OCI-LY1 (cell line): ENCODE results near the gene KCTD4.

Experiments used
- H2AFZ ChIP-seq: fragments of 200-600 bp; sonication (generic), shearing (Covaris generic); 2 replicates; pipeline ENCODE4 v1.6.0; 2014; ENCODE audit warnings: antibody characterized with exemption, mild to moderate bottlenecking, low read length
- H3F3A ChIP-seq: fragments of 200-600 bp; sonication (generic), shearing (Covaris generic); 2 replicates; pipeline ENCODE4 v1.6.0; 2014; ENCODE audit warnings: mild to moderate bottlenecking, antibody characterized with exemption, low read length, moderate library complexity; ENCODE audit not compliant: insufficient read depth
- H3K27ac ChIP-seq: fragments of 200-600 bp; sonication (generic); 2 replicates; pipeline ENCODE4 v1.5.1; 2014; ENCODE audit warnings: low read length, mixed run types, mild to moderate bottlenecking, low read depth; ENCODE audit not compliant: poor library complexity, severe bottlenecking
- H3K27me3 ChIP-seq: fragments of 200-600 bp; sonication (generic); 2 replicates; pipeline ENCODE4 v1.6.0; 2014; ENCODE audit warnings: antibody characterized with exemption, mild to moderate bottlenecking, low read length, moderate library complexity; ENCODE audit not compliant: insufficient read depth
- H3K36me3 ChIP-seq: fragments of 200-600 bp; sonication (generic); 2 replicates; pipeline ENCODE4 v1.6.1; 2014; ENCODE audit warnings: mild to moderate bottlenecking, antibody characterized with exemption, low read length, moderate library complexity, mixed read lengths; ENCODE audit not compliant: insufficient read depth
- H3K4me1 ChIP-seq: fragments of 200-600 bp; sonication (generic); 2 replicates; pipeline ENCODE4 v1.5.1; 2014; ENCODE audit warnings: mild to moderate bottlenecking, low read length, moderate library complexity; ENCODE audit not compliant: insufficient read depth, severe bottlenecking
- H3K4me2 ChIP-seq: fragments of 200-600 bp; sonication (generic), shearing (Covaris generic); 2 replicates; pipeline ENCODE4 v1.6.1; 2014; ENCODE audit warnings: low read length
- H3K4me3 ChIP-seq: fragments of 200-600 bp; sonication (generic); 2 replicates; pipeline ENCODE4 v1.5.1; 2014; ENCODE audit warnings: low read length, low read depth, mild to moderate bottlenecking, mixed read lengths; ENCODE audit not compliant: poor library complexity, severe bottlenecking
- H3K79me2 ChIP-seq: fragments of 200-600 bp; shearing (Covaris generic); 2 replicates; pipeline ENCODE4 v1.6.1; 2016; ENCODE audit warnings: mixed run types, low read length, mixed read lengths; ENCODE audit not compliant: insufficient read depth
- H3K9ac ChIP-seq: fragments of 200-600 bp; sonication (generic), shearing (Covaris generic); 2 replicates; pipeline ENCODE4 v1.6.1; 2014; ENCODE audit warnings: mild to moderate bottlenecking, low read length, mixed read lengths
- H3K9me2 ChIP-seq: fragments of 200-600 bp; sonication (generic), shearing (Covaris generic); 2 replicates; pipeline ENCODE4 v1.6.1; 2014; ENCODE audit warnings: low read depth, mild to moderate bottlenecking, low read length, mixed read lengths
- H3K9me3 ChIP-seq: fragments of 200-600 bp; shearing (Covaris generic); 2 replicates; pipeline ENCODE4 v1.6.1; 2014; ENCODE audit warnings: low read length, mixed read lengths
- H4K20me1 ChIP-seq: fragments of 200-600 bp; sonication (generic), shearing (Covaris generic); 2 replicates; pipeline ENCODE4 v1.6.0; 2016; ENCODE audit warnings: mild to moderate bottlenecking, low read length; ENCODE audit not compliant: insufficient read depth
- CTCF ChIP-seq: fragments of 200-600 bp; sonication (generic), shearing (Covaris generic); IDR thresholded peaks from 2 replicates; pipeline ENCODE4 v1.5.1; 2017; ENCODE audit warnings: mild to moderate bottlenecking, antibody characterized with exemption, low read length, moderate library complexity, mixed read lengths
- EZH2 ChIP-seq: fragments of 200-600 bp; sonication (generic), shearing (Covaris generic); IDR thresholded peaks from 2 replicates; pipeline ENCODE4 v1.8.0; 2017; ENCODE audit warnings: borderline replicate concordance, mixed run types, mild to moderate bottlenecking, antibody characterized with exemption, low read length, moderate library complexity, mixed read lengths

The KCTD4 gene

DNA sequence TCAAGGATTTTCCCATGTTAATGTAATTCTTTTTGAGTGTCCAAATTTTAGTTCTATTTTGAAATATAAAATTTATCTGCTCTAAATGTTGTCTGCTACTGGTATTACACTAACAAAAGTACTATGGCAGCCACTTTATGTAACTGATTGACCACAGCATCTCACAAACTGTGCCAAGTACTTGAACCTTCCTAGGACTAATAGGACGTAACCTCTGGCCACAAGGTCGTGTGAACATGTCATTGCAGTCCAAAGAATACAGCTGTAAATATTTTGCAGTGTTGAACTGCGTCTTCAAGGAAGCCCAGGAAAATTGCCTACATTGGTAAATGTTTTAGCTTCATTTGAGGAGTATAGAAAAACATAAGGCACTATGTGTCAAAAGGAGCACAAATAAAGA is 1.9 kb downstream of the KCTD4 start:
- Histone ChIP-seq H2AFZ (no peak overlapping the region), H3K4me3 (no peak overlapping the region), H3K79me2 (no peaks in the 10 kb centered on the region), H3K9ac (no peak overlapping the region), H3K9me2 (no peaks in the 10 kb centered on the region), H3F3A (no peaks in the 10 kb centered on the region), H3K36me3 (no peaks in the 10 kb centered on the region), H3K9me3 (no peaks in the 10 kb centered on the region), H3K4me2 (no peak overlapping the region), H3K27me3 (no peaks in the 10 kb centered on the region), H4K20me1 (no peaks in the 10 kb centered on the region), H3K27ac (no peak overlapping the region), H3K4me1 (no peaks in the 10 kb centered on the region)
- TF ChIP-seq CTCF (no peak), EZH2 (no peak)

- Histone ChIP-seq H4K20me1 (no peaks in the 10 kb centered on the region), H3K9ac (no peak overlapping the region), H3F3A (no peaks in the 10 kb centered on the region), H3K4me3 (no peak overlapping the region), H3K79me2 (no peaks in the 10 kb centered on the region), H3K27ac (no peak overlapping the region), H3K9me2 (no peaks in the 10 kb centered on the region), H2AFZ (no peak overlapping the region), H3K4me1 (no peaks in the 10 kb centered on the region), H3K4me2 (no peak overlapping the region), H3K9me3 (no peaks in the 10 kb centered on the region), H3K36me3 (no peaks in the 10 kb centered on the region), H3K27me3 (no peaks in the 10 kb centered on the region)
- TF ChIP-seq EZH2, result no peak
Measured at GRCh38 chr13:45198041-45198440, 2.8 kb downstream of the KCTD4 start.

GRCh38 chr13:45196622-45197021 is 4.2 kb downstream of the KCTD4 start:
- no peak overlapping the region for H3K4me2 ChIP-seq
- no peak for TF ChIP-seq EZH2

DNA sequence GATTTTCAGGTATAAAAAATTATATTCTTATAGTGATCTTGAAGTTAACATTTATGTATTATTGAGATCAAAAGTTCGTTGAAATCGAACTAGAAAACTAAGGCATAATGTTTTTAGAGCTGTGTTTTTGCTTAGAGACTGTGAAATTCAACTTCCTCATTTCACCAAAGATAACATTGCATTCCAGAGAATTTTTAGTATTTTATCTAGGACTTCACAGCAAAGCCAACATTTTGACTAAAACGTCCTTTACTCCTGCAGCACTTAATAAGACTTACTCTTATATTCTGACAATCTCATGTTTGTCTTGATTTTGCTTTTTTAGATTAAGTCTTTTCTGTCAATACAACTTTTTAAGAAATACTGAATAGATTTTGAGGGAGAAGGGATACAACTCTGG is 4.7 kb downstream of the KCTD4 start:
- Histone ChIP-seq H3K79me2 (no peaks in the 10 kb centered on the region), H3K4me1 (no peaks in the 10 kb centered on the region), H3K36me3 (no peaks in the 10 kb centered on the region), H3K27me3 (no peaks in the 10 kb centered on the region), H3K4me2 (no peak overlapping the region), H3F3A (no peaks in the 10 kb centered on the region), H2AFZ (no peak overlapping the region), H4K20me1 (no peaks in the 10 kb centered on the region), H3K27ac (no peak overlapping the region), H3K9me3 (no peaks in the 10 kb centered on the region), H3K9ac (no peak overlapping the region), H3K9me2 (no peaks in the 10 kb centered on the region), H3K4me3 (no peak overlapping the region)
- TF ChIP-seq EZH2 (no peak), CTCF (no peak)

More at GRCh38 chr13:45196622-45197021, 4.2 kb downstream of the KCTD4 start:
- no peak overlapping the region for H3K27ac ChIP-seq
- H3K4me1 ChIP-seq, result no peaks in the 10 kb centered on the region
- H3K4me3 ChIP-seq, result no peak overlapping the region
- H3K36me3 ChIP-seq, result no peaks in the 10 kb centered on the region
- no peaks in the 10 kb centered on the region for H4K20me1 ChIP-seq
- H3K9me3 ChIP-seq, result no peaks in the 10 kb centered on the region
- H3F3A ChIP-seq, result no peaks in the 10 kb centered on the region
- H3K79me2 ChIP-seq, result no peaks in the 10 kb centered on the region
- H3K27me3 ChIP-seq, result no peaks in the 10 kb centered on the region
- H2AFZ ChIP-seq, result no peak overlapping the region
- no peaks in the 10 kb centered on the region for H3K9me2 ChIP-seq
- no peak overlapping the region for H3K9ac ChIP-seq
